Activated CD4-positive, alpha-beta T cell treated with anti-CD3 and anti-CD28 coated beads for 36 hours (primary cell): Measurements from ENCODE around the gene RAET1G. TPM values are rescaled to one million over a fixed set of nuclear protein-coding genes. Genes with fewer than 3 reads are reported as not detected.
A peak's percentile ranks its signal among the peaks of the same experiment; 100 is the strongest.
"Not testable (repeated sequence)": the region's sequence is repeated elsewhere in the genome, so short reads cannot be mapped to it uniquely, and the experiment has no call there.

Source experiments
- ATAC-seq: fragments of 200-7000 bp; cut with Tn5 transposase; one replicate; pipeline ENCODE4 v1.10.0; 2021; ENCODE audit warnings: mild to moderate bottlenecking, moderate library complexity
- CTCF ChIA-PET: fragments of 350-600 bp; sonication (Branson Sonifier 250); formaldehyde crosslinking; loops from one replicate; lab custom pipeline; 2021; ENCODE audit warnings: antibody characterized with exemption; lab: Charles Lee
- POLR2A ChIA-PET: fragments of 350-600 bp; sonication (Branson Sonifier 250); formaldehyde crosslinking; loops from one replicate; lab custom pipeline; 2021; ENCODE audit warnings: antibody characterized with exemption, inconsistent platforms; lab: Charles Lee
- DNase-seq: peaks from one replicate; pipeline ENCODE4 v3.0.0-alpha.2; 2020
- H3K27ac Mint-ChIP-seq: one replicate; pipeline ENCODE4 v1.8.0; 2021; ENCODE audit warnings: mixed read lengths
- H3K27me3 Mint-ChIP-seq: one replicate; pipeline ENCODE4 v1.8.0; 2021; ENCODE audit warnings: mixed read lengths
- H3K36me3 Mint-ChIP-seq: one replicate; pipeline ENCODE4 v1.8.0; 2021; ENCODE audit warnings: low read depth, mixed read lengths
- H3K4me1 Mint-ChIP-seq: one replicate; pipeline ENCODE4 v1.8.0; 2021; ENCODE audit warnings: mixed read lengths
- H3K4me3 Mint-ChIP-seq: one replicate; pipeline ENCODE4 v1.8.0; 2021; ENCODE audit warnings: mild to moderate bottlenecking, moderate library complexity, mixed read lengths
- H3K9me3 Mint-ChIP-seq: one replicate; pipeline ENCODE4 v1.8.0; 2021; ENCODE audit warnings: low read depth, mixed read lengths
- intact Hi-C, 2 experiments: fragments of 100-400 bp; cut with DNase I in 1 of 2; cut with micrococcal nuclease in 1 of 2; formaldehyde crosslinking; loops; one replicate each; pipeline versions ENCODE4 v1.14.2 to v1.15.1; 2022 to 2024; cut with DNase I, micrococcal nuclease
- total RNA-seq, 2 experiments: library from RNA; stranded (reverse); gene quantifications; one replicate each; pipeline ENCODE4 v1.2.3, GENCODE V29; 2021

RAET1G gene
- total RNA-seq, 2 experiments from 2014 or later, result not detected

- Mint-ChIP-seq H3K27ac (no peak overlapping the region), H3K36me3 (no peaks in the 10 kb centered on the region), H3K27me3 (peaks cover 62% of the 10 kb centered on the region), H3K9me3 (no peaks in the 10 kb centered on the region), H3K4me1 (peaks cover 27% of the 10 kb centered on the region), H3K4me3 (no peak overlapping the region)
- ChIA-PET CTCF (interaction anchor here (0.8 kb wide), 1 partner anchor 128 kb away, joined by 3 read pairs; no protein-coding TSS in a partner anchor), POLR2A (no interaction called here)
- intact Hi-C loops, result loop anchor here in 1 of 2 experiments (2.0 kb wide), 1 partner anchor 67 kb away; no protein-coding TSS in a partner anchor
- DNase-seq (no peak), ATAC-seq (no peak)
Observed at GRCh38 chr6:149939909-149940671, 17.2 kb upstream of the RAET1G start.

GRCh38 chr6:149939356-149939648 is 16.4 kb upstream of the RAET1G start:
- Mint-ChIP-seq H3K9me3 (no peaks in the 10 kb centered on the region), H3K4me1 (peaks cover 35% of the 10 kb centered on the region), H3K27me3 (peaks cover 70% of the 10 kb centered on the region), H3K4me3 (peak overlapping the region; percentile 68), H3K27ac (peak overlapping the region; percentile 76), H3K36me3 (no peaks in the 10 kb centered on the region)
- DNase-seq, result no peak
- POLR2A ChIA-PET, result no interaction called here
- CTCF ChIA-PET, result interaction anchor here (0.6 to 1.2 kb wide), 3 partner anchors 22 to 86 kb away, joined by 3 to 5 read pairs (median 3); partner anchors contain the start of gene RAET1L
- intact Hi-C loops, result no loop called here
- no peak for ATAC-seq

GRCh38 chr6:149938571-149939355 is 15.8 kb upstream of the RAET1G start:
- CTCF ChIA-PET, result interaction anchor here (0.6 to 1.2 kb wide), 3 partner anchors 23 to 86 kb away, joined by 3 to 5 read pairs (median 3); partner anchors contain the start of gene RAET1L

GRCh38 chr6:149938013-149938570 is 15.2 kb upstream of the RAET1G start:
- CTCF ChIA-PET, result interaction anchor here (1.2 kb wide), 1 partner anchor 79 kb away, joined by 5 read pairs; no protein-coding TSS in a partner anchor
- H3K27ac Mint-ChIP-seq, H3K9me3 Mint-ChIP-seq, POLR2A ChIA-PET, DNase-seq, intact Hi-C loops, H3K36me3 Mint-ChIP-seq: not testable (repeated sequence)
- H3K4me3 Mint-ChIP-seq, result peak overlapping the region; percentile 68
- ATAC-seq, result peak; percentile 40
- H3K4me1 Mint-ChIP-seq, result peaks cover 36% of the 10 kb centered on the region
- H3K27me3 Mint-ChIP-seq, result peaks cover 75% of the 10 kb centered on the region

More at GRCh38 chr6:149938571-149939355, 15.8 kb upstream of the RAET1G start:
- Mint-ChIP-seq H3K9me3 (no peaks in the 10 kb centered on the region), H3K4me1 (peaks cover 36% of the 10 kb centered on the region), H3K4me3 (peak overlapping the region; percentile 68), H3K27ac (peak overlapping the region; percentile 76), H3K36me3 (no peaks in the 10 kb centered on the region), H3K27me3 (peaks cover 71% of the 10 kb centered on the region)
- DNase-seq (peak; percentile 65), ATAC-seq (peak; percentile 29)
- POLR2A ChIA-PET, result no interaction called here
- intact Hi-C loops, result no loop called here

GRCh38 chr6:149936743-149937142 is 13.8 kb upstream of the RAET1G start:
- no peak overlapping the region for H3K27ac Mint-ChIP-seq
- H3K27me3 Mint-ChIP-seq, result peaks cover 77% of the 10 kb centered on the region
- no peaks in the 10 kb centered on the region for H3K36me3 Mint-ChIP-seq
- peaks cover 33% of the 10 kb centered on the region for H3K4me1 Mint-ChIP-seq
- no peak overlapping the region for H3K4me3 Mint-ChIP-seq
- ChIA-PET POLR2A (interaction anchor here (0.6 kb wide), 1 partner anchor 68 kb away, joined by 3 read pairs; no protein-coding TSS in a partner anchor), CTCF (interaction anchor here (2.8 kb wide), 1 partner anchor 81 kb away, joined by 24 read pairs; no protein-coding TSS in a partner anchor)
- DNase-seq (no peak), ATAC-seq (no peak)
- no peaks in the 10 kb centered on the region for H3K9me3 Mint-ChIP-seq
- intact Hi-C loops, result no loop called here

- Mint-ChIP-seq H3K36me3 (no peaks in the 10 kb centered on the region), H3K27me3 (peaks cover 76% of the 10 kb centered on the region), H3K9me3 (no peaks in the 10 kb centered on the region), H3K4me3 (no peak overlapping the region), H3K4me1 (peaks cover 30% of the 10 kb centered on the region), H3K27ac (no peak overlapping the region)
- intact Hi-C loops, result loop anchor here in 1 of 2 experiments (2.0 kb wide), 1 partner anchor 879 kb away; no protein-coding TSS in a partner anchor
- ATAC-seq (no peak), DNase-seq (no peak)
- CTCF ChIA-PET, result interaction anchor here (0.5 to 2.8 kb wide), 7 partner anchors 11 to 426 kb away, joined by 3 to 24 read pairs (median 3); no protein-coding TSS in a partner anchor
- POLR2A ChIA-PET, result no interaction called here
Observed at GRCh38 chr6:149935668-149936067, 12.7 kb upstream of the RAET1G start.

- no peaks in the 10 kb centered on the region for H3K36me3 Mint-ChIP-seq
- H3K27ac Mint-ChIP-seq, result no peak overlapping the region
- peaks cover 27% of the 10 kb centered on the region for H3K4me1 Mint-ChIP-seq
- intact Hi-C loops, result loop anchor here in 1 of 2 experiments (2.0 kb wide), 1 partner anchor 880 kb away; no protein-coding TSS in a partner anchor
- peaks cover 76% of the 10 kb centered on the region for H3K27me3 Mint-ChIP-seq
- no peak overlapping the region for H3K4me3 Mint-ChIP-seq
- CTCF ChIA-PET, result interaction anchor here (0.7 to 2.8 kb wide), 4 partner anchors 10 to 142 kb away, joined by 3 to 24 read pairs (median 4); no protein-coding TSS in a partner anchor
- POLR2A ChIA-PET, result no interaction called here
- no peaks in the 10 kb centered on the region for H3K9me3 Mint-ChIP-seq
- no peak for ATAC-seq
- DNase-seq, result no peak
Observed at GRCh38 chr6:149935246-149935645, 12.3 kb upstream of the RAET1G start.

GRCh38 chr6:149934249-149935156 is 11.6 kb upstream of the RAET1G start:
- no peak overlapping the region for H3K27ac Mint-ChIP-seq
- no peaks in the 10 kb centered on the region for H3K9me3 Mint-ChIP-seq
- ChIA-PET POLR2A (no interaction called here), CTCF (interaction anchor here (2.8 kb wide), 1 partner anchor 83 kb away, joined by 24 read pairs; no protein-coding TSS in a partner anchor)
- DNase-seq, result peak; percentile 84
- intact Hi-C loops, result loop anchor here (1.0 to 5.0 kb wide), 5 partner anchors 29 to 880 kb away; partner anchors contain the start of genes ULBP1 (in 1 of the 2) and ULBP3 (in 1 of the 2)
- peaks cover 21% of the 10 kb centered on the region for H3K4me1 Mint-ChIP-seq
- peaks cover 74% of the 10 kb centered on the region for H3K27me3 Mint-ChIP-seq
- no peaks in the 10 kb centered on the region for H3K36me3 Mint-ChIP-seq
- no peak overlapping the region for H3K4me3 Mint-ChIP-seq
- peak; percentile 57 for ATAC-seq

GRCh38 chr6:149933461-149933860 is 10.5 kb upstream of the RAET1G start:
- intact Hi-C loops, result loop anchor here in 1 of 2 experiments (5.0 kb wide), 1 partner anchor 879 kb away; no protein-coding TSS in a partner anchor
- H3K9me3 Mint-ChIP-seq, result no peaks in the 10 kb centered on the region
- ATAC-seq, result no peak
- peaks cover 13% of the 10 kb centered on the region for H3K4me1 Mint-ChIP-seq
- ChIA-PET CTCF (interaction anchor here (1.2 kb wide), 1 partner anchor 84 kb away, joined by 4 read pairs; no protein-coding TSS in a partner anchor), POLR2A (no interaction called here)
- no peak overlapping the region for H3K27ac Mint-ChIP-seq
- peaks cover 77% of the 10 kb centered on the region for H3K27me3 Mint-ChIP-seq
- H3K4me3 Mint-ChIP-seq, result no peak overlapping the region
- no peak for DNase-seq
- H3K36me3 Mint-ChIP-seq, result no peaks in the 10 kb centered on the region

GRCh38 chr6:149933036-149933435 is 10.1 kb upstream of the RAET1G start:
- ChIA-PET POLR2A (no interaction called here), CTCF (interaction anchor here (1.2 kb wide), 1 partner anchor 84 kb away, joined by 4 read pairs; no protein-coding TSS in a partner anchor)
- Mint-ChIP-seq H3K36me3 (no peaks in the 10 kb centered on the region), H3K4me3 (no peak overlapping the region), H3K9me3 (no peaks in the 10 kb centered on the region), H3K4me1 (peaks cover 11% of the 10 kb centered on the region), H3K27me3 (peaks cover 79% of the 10 kb centered on the region), H3K27ac (no peak overlapping the region)
- intact Hi-C loops, result loop anchor here in 1 of 2 experiments (5.0 kb wide), 1 partner anchor 879 kb away; no protein-coding TSS in a partner anchor
- ATAC-seq (no peak), DNase-seq (no peak)
